ENCODE measurements around the gene TEX101.
A peak's percentile ranks its signal among the peaks of the same experiment; 100 is the strongest.

Gene TEX101

GRCh38 chr19:43463381-43464133 lies 48.9 kb downstream of the TEX101 start:
- Histone ChIP-seq H3K27me3 (ENCODE audit: control insufficient read depth, insufficient read depth, low read length) (peaks cover 33% of the 10 kb centered on the region), H3K4me3 (ENCODE audit: low read depth, low read length) (peak overlapping the region; percentile 90), H3K36me3 (ENCODE audit: control insufficient read depth, insufficient read depth, low read length) (no peaks in the 10 kb centered on the region), H3K4me1 (ENCODE audit: control insufficient read depth, insufficient read depth, low read length) (peaks cover 14% of the 10 kb centered on the region), H3K9ac (ENCODE audit: low read length) (peak overlapping the region; percentile 41), H3K9me3 (ENCODE audit: control insufficient read depth, insufficient read depth, low read depth, low read length) (no peaks in the 10 kb centered on the region), H3K27ac (ENCODE audit: low read depth, low read length) (no peak overlapping the region)

- Histone ChIP-seq H3K4me1 (ENCODE audit: control insufficient read depth, insufficient read depth, low read length) (peaks cover 14% of the 10 kb centered on the region), H3K36me3 (ENCODE audit: control insufficient read depth, insufficient read depth, low read length) (no peaks in the 10 kb centered on the region), H3K4me3 (ENCODE audit: low read depth, low read length) (peak overlapping the region; percentile 90), H3K9ac (ENCODE audit: low read length) (no peak overlapping the region), H3K27ac (ENCODE audit: low read depth, low read length) (no peak overlapping the region), H3K27me3 (ENCODE audit: control insufficient read depth, insufficient read depth, low read length) (peaks cover 33% of the 10 kb centered on the region), H3K9me3 (ENCODE audit: control insufficient read depth, insufficient read depth, low read depth, low read length) (no peaks in the 10 kb centered on the region)
Measured at GRCh38 chr19:43464134-43464775, 49.6 kb downstream of the TEX101 start.

- Histone ChIP-seq H3K4me1 (ENCODE audit: control insufficient read depth, insufficient read depth, low read length) (peaks cover 14% of the 10 kb centered on the region), H3K4me3 (ENCODE audit: low read depth, low read length) (peak within 1 kb of the TSS; percentile 90), H3K27ac (ENCODE audit: low read depth, low read length) (no peak within 1 kb of the TSS), H3K27me3 (ENCODE audit: control insufficient read depth, insufficient read depth, low read length) (peaks cover 33% of the 10 kb centered on the region), H3K9ac (ENCODE audit: low read length) (no peak within 1 kb of the TSS), H3K36me3 (ENCODE audit: control insufficient read depth, insufficient read depth, low read length) (no peaks in the 10 kb centered on the region), H3K9me3 (ENCODE audit: control insufficient read depth, insufficient read depth, low read depth, low read length) (no peaks in the 10 kb centered on the region)
Measured at GRCh38 chr19:43465468-43466120, 50.9 kb downstream of the TEX101 start, which contains the start of gene LYPD3. LYPD3 (minus strand) TSS chr19:43465608; CDS start chr19:43465571, 37 bp downstream.

DNA sequence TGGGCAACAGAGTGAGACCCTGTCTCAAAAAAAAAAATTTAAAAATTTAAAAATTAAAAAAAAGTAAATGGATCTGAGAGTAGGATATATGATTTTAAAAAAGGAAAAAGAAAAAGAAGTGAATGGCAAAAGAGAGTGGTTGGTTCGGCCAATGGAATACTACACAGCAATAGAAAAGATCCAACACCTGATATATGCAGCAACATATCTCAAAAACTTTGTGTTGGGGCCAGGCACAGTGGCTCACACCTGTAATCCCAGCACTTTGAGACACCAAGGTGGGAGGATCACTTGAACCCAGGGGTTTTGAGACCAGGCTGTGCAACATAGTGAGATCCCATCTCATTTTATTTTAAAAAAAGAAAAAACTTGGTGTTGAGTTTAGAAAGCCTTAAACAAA lies 52.1 kb downstream of the TEX101 start:
- Histone ChIP-seq H3K9me3 (ENCODE audit: control insufficient read depth, insufficient read depth, low read depth, low read length) (no peaks in the 10 kb centered on the region), H3K27ac (ENCODE audit: low read depth, low read length) (no peak overlapping the region), H3K4me1 (ENCODE audit: control insufficient read depth, insufficient read depth, low read length) (peaks cover 14% of the 10 kb centered on the region), H3K4me3 (ENCODE audit: low read depth, low read length) (no peak overlapping the region), H3K27me3 (ENCODE audit: control insufficient read depth, insufficient read depth, low read length) (peaks cover 33% of the 10 kb centered on the region), H3K9ac (ENCODE audit: low read length) (no peak overlapping the region), H3K36me3 (ENCODE audit: control insufficient read depth, insufficient read depth, low read length) (no peaks in the 10 kb centered on the region)

GRCh38 chr19:43467276-43467675 lies 52.6 kb downstream of the TEX101 start:
- H3K4me1 ChIP-seq (ENCODE audit: control insufficient read depth, insufficient read depth, low read length) = peaks cover 14% of the 10 kb centered on the region
- H3K9ac ChIP-seq (ENCODE audit: low read length) = no peak overlapping the region

DNA sequence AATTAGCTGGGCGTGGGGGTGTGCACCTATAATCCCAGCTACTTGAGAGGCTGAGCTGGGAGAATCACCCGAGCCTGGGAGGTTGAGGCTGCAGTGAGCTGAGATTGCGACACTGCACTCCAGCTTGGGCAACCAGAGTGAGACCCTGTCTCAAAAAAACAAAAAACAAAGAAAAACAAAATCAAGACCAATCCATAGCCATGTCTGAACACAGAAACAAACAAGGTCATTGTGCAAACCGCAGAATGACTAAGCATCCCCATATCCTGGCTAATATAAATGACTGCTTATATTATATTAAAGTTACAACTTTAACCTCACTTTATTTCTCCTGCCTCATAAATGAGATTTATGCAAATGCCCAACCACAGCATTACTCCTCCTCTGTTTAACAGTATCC lies 53.0 kb downstream of the TEX101 start:
- Histone ChIP-seq H3K9me3 (ENCODE audit: control insufficient read depth, insufficient read depth, low read depth, low read length) (no peaks in the 10 kb centered on the region), H3K27ac (ENCODE audit: low read depth, low read length) (no peak overlapping the region), H3K9ac (ENCODE audit: low read length) (no peak overlapping the region), H3K4me1 (ENCODE audit: control insufficient read depth, insufficient read depth, low read length) (peaks cover 13% of the 10 kb centered on the region), H3K4me3 (ENCODE audit: low read depth, low read length) (no peak overlapping the region), H3K27me3 (ENCODE audit: control insufficient read depth, insufficient read depth, low read length) (peaks cover 25% of the 10 kb centered on the region), H3K36me3 (ENCODE audit: control insufficient read depth, insufficient read depth, low read length) (no peaks in the 10 kb centered on the region)

More at GRCh38 chr19:43467276-43467675, 52.6 kb downstream of the TEX101 start:
- Histone ChIP-seq H3K9me3 (ENCODE audit: control insufficient read depth, insufficient read depth, low read depth, low read length) (no peaks in the 10 kb centered on the region), H3K36me3 (ENCODE audit: control insufficient read depth, insufficient read depth, low read length) (no peaks in the 10 kb centered on the region), H3K27ac (ENCODE audit: low read depth, low read length) (no peak overlapping the region), H3K27me3 (ENCODE audit: control insufficient read depth, insufficient read depth, low read length) (peaks cover 29% of the 10 kb centered on the region), H3K4me3 (ENCODE audit: low read depth, low read length) (no peak overlapping the region)

Data from HUES6 (cell line).